Measurements from ENCODE around the gene RUSC1. TPM values are rescaled to one million over a fixed set of nuclear protein-coding genes. Genes with fewer than 3 reads are reported as not detected.

The RUSC1 gene
- total RNA-seq, 1 experiment from 2014 or later = 66.9 TPM

GRCh38 chr1:155320252-155320651 is 442 bp upstream of the RUSC1 start:
- H3K23ac ChIP-seq (ENCODE audit: insufficient read length, low read depth, low read length) = no peak overlapping the region
- peaks cover 14 to 23% (median 19%) of the 10 kb centered on the region in 3 experiments; a peak in 6 of 7 replicates for H3K36me3 Mint-ChIP-seq (ENCODE audit: insufficient read depth in 1 of 3, low read depth in 3 of 3)
- no peak overlapping the region for H2AFZ ChIP-seq (ENCODE audit: low read length)
- no peak overlapping the region for H3K56ac ChIP-seq (ENCODE audit: insufficient read length, low read depth, low read length)
- no peak overlapping the region for H4K5ac ChIP-seq (ENCODE audit: insufficient read length, low read depth, low read length)
- peak overlapping the region; percentile 68 for H3K4me2 ChIP-seq (ENCODE audit: insufficient read depth, insufficient read length, low read length)
- H3K27me3 ChIP-seq (ENCODE audit: insufficient read depth, low read length) = no peaks in the 10 kb centered on the region
- H2AK5ac ChIP-seq (ENCODE audit: insufficient read length, low read length) = no peak overlapping the region
- H3K4me1 Mint-ChIP-seq = peaks cover 31 to 33% of the 10 kb centered on the region in 2 experiments
- peaks cover 2% of the 10 kb centered on the region; the same call in 1 of the 2 replicates for H3K4me1 ChIP-seq (ENCODE audit: insufficient read depth, low read length)
- H3K27me3 Mint-ChIP-seq (ENCODE audit: low read depth) = no peaks in the 10 kb centered on the region; the same call in 1 of the 2 replicates
- H3T11ph ChIP-seq (ENCODE audit: low read length) = no peak overlapping the region
- no peak overlapping the region for H2BK5ac ChIP-seq (ENCODE audit: insufficient read length, low read length)
- peak overlapping the region in 2 of 3 experiments; percentile 42 to 50; a peak in 2 of 7 replicates for H3K27ac Mint-ChIP-seq
- H2BK120ac ChIP-seq (ENCODE audit: low read depth, low read length, poor library complexity, severe bottlenecking) = no peak overlapping the region
- no peak overlapping the region for H4K8ac ChIP-seq (replicated peaks; ENCODE audit: insufficient read length, low read depth, low read length)
- no peak overlapping the region for H4K91ac ChIP-seq (ENCODE audit: insufficient read length, low read depth, low read length)
- WGBS (ENCODE audit: extremely low coverage, insufficient read length, low lambda C conversion rate) = no CpG with 5 or more reads among the region's 11 CpGs
- H3K14ac ChIP-seq (ENCODE audit: insufficient read depth, low read length) = no peak overlapping the region
- no peak overlapping the region for H3K18ac ChIP-seq (ENCODE audit: insufficient read length, low read depth, low read length)
- H3K27ac ChIP-seq (ENCODE audit: insufficient read length, low read depth, low read length) = no peak overlapping the region
- no peak overlapping the region for H2BK12ac ChIP-seq (ENCODE audit: insufficient read length, low read depth, low read length)
- no peaks in the 10 kb centered on the region for H3K9me3 ChIP-seq (ENCODE audit: control insufficient read depth, low read depth, low read length)
- peak overlapping the region; percentile 86 to 93 for H3K4me3 Mint-ChIP-seq
- H3K79me2 ChIP-seq (ENCODE audit: insufficient read depth, low read length) = no peaks in the 10 kb centered on the region
- no peaks in the 10 kb centered on the region for H3K9me3 Mint-ChIP-seq
- no peak for DNase-seq
- no peak overlapping the region for H2BK20ac ChIP-seq (ENCODE audit: low read depth, low read length, poor library complexity, severe bottlenecking)
- H3K4ac ChIP-seq (ENCODE audit: low read depth, low read length) = no peak overlapping the region
- no peak overlapping the region for H2BK15ac ChIP-seq (ENCODE audit: low read depth, low read length)
- no peaks in the 10 kb centered on the region for H3K79me1 ChIP-seq (ENCODE audit: insufficient read depth, low read depth, low read length, poor library complexity, severe bottlenecking)
- no peak for TF ChIP-seq CTCF (conservative IDR thresholded peaks at IDR 0.05)
- no peak overlapping the region for H3K9ac ChIP-seq (ENCODE audit: extremely low read depth, insufficient read length, low read length)
- H4K20me1 ChIP-seq (ENCODE audit: control insufficient read depth, insufficient read depth, insufficient read length) = no peaks in the 10 kb centered on the region
- H3K23me2 ChIP-seq (ENCODE audit: insufficient read length, low read depth, low read length, poor library complexity, severe bottlenecking) = peaks cover 31% of the 10 kb centered on the region
